A549 (cell line): ENCODE data around the gene UBE2E1. TPM values are rescaled to one million over a fixed set of nuclear protein-coding genes. Genes with fewer than 3 reads are reported as not detected.

Source experiments
- ATAC-seq, 2 experiments: fragments of 200-7000 bp in 1 of 2; fragments of >200 bp in 1 of 2; cut with Nextera tagmentation in 1 of 2; cut with Tn5 transposase in 1 of 2; 3 replicates each; pipeline versions ENCODE4 v1.8.0 to v1.9.1; 2018 to 2020; ENCODE audit warnings: mild to moderate bottlenecking in 1 of 2, moderate library complexity in 1 of 2
- CTCF ChIA-PET: fragments of 300-600 bp; sonication (Branson Sonifier 250); formaldehyde crosslinking; extraction: SDS; loops from one replicate; lab custom pipeline; 2021; ENCODE audit warnings: antibody characterized with exemption, inconsistent platforms; lab: Yijun Ruan, JAX
- POLR2A ChIA-PET: fragments of 350-600 bp; formaldehyde crosslinking; extraction: SDS; loops from one replicate; lab custom pipeline; 2021; ENCODE audit warnings: antibody characterized with exemption, inconsistent platforms; lab: Yijun Ruan, JAX
- DNase-seq, 2 experiments: peaks; one replicate each; pipeline versions ENCODE4 v3.0.0 to v3.0.0-alpha.2; 2011 to 2016; ENCODE audit warnings: low read depth in 1 of 2, low spot score in 1 of 2
- FAIRE-seq: peaks from 2 replicates; lab custom pipeline; 2011; peaks lifted over from hg19 to GRCh38; lab: Jason Lieb, UNC
- H3K27ac ChIP-seq, 2 experiments: fragments of >200 bp; sonication (Bioruptor Twin); formaldehyde crosslinking; 3 replicates each; pipeline ENCODE4 v1.5.1; 2016 to 2017
- H3K4me1 ChIP-seq: fragments of >200 bp; sonication (Bioruptor Twin); formaldehyde crosslinking; 3 replicates; pipeline ENCODE4 v1.6.1; 2016
- H3K4me2 ChIP-seq: fragments of >200 bp; sonication (Bioruptor Twin); formaldehyde crosslinking; 3 replicates; pipeline ENCODE4 v1.6.1; 2016
- H3K4me3 ChIP-seq: fragments of >200 bp; sonication (Bioruptor Twin); formaldehyde crosslinking; 3 replicates; pipeline ENCODE4 v1.5.1; 2016
- H3K9me3 ChIP-seq: fragments of >200 bp; sonication (Bioruptor Twin); formaldehyde crosslinking; 3 replicates; pipeline ENCODE4 v1.6.1; 2016
- CEBPB ChIP-seq, 2 experiments: fragments of >200 bp in 1 of 2; sonication (Bioruptor Twin) in 1 of 2; formaldehyde crosslinking in 1 of 2; IDR thresholded peaks; 2 replicates each; pipeline ENCODE4 v1.6.1; 2012 to 2016
- CHD2 ChIP-seq: fragments of 150-350 bp; IDR thresholded peaks from 2 replicates; pipeline ENCODE4 v1.6.1; 2014; ENCODE audit warnings: low read length; ENCODE audit not compliant: partially characterized antibody
- E2F6 ChIP-seq: IDR thresholded peaks from 2 replicates; pipeline ENCODE4 v1.6.1; 2012; ENCODE audit warnings: low read depth, borderline replicate concordance
- ESRRA ChIP-seq: fragments of 150-350 bp; IDR thresholded peaks from 2 replicates; pipeline ENCODE4 v1.6.1; 2014; ENCODE audit warnings: mild to moderate bottlenecking, low read length, borderline replicate concordance
- FOSB ChIP-seq: fragments of 250-450 bp; sonication (Bioruptor Pico); IDR thresholded peaks from 2 replicates; pipeline ENCODE4 v1.5.0; 2020; ENCODE audit warnings: mild to moderate bottlenecking, moderate library complexity
- FOSL2 ChIP-seq, 2 experiments: fragments of 450-650 bp in 1 of 2; fragments of >200 bp in 1 of 2; sonication (Bioruptor Twin) in 1 of 2; formaldehyde crosslinking; IDR thresholded peaks; 2 replicates each; pipeline versions ENCODE4 v1.5.0 to v1.6.1; 2016 to 2020; ENCODE audit warnings: mild to moderate bottlenecking in 1 of 2, moderate library complexity in 1 of 2
- HDAC2 ChIP-seq: fragments of 200-600 bp; sonication (generic); IDR thresholded peaks from 2 replicates; pipeline ENCODE4 v1.6.1; 2016
- HES2 ChIP-seq: fragments of >200 bp; sonication (Bioruptor Twin); formaldehyde crosslinking; IDR thresholded peaks from 2 replicates; pipeline ENCODE4 v1.6.1; 2016
- HMGXB4 ChIP-seq: fragments of 250-450 bp; sonication (Bioruptor Pico); IDR thresholded peaks from 2 replicates; pipeline ENCODE4 v1.5.0; 2021; ENCODE audit warnings: mild to moderate bottlenecking, moderate library complexity, borderline replicate concordance
- HOXB5 ChIP-seq: fragments of 250-450 bp; sonication (Bioruptor Pico); IDR thresholded peaks from 2 replicates; pipeline ENCODE4 v1.5.0; 2020; ENCODE audit warnings: mild to moderate bottlenecking, moderate library complexity
- KDM5A ChIP-seq: fragments of 200-600 bp; sonication (generic); IDR thresholded peaks from 2 replicates; pipeline ENCODE4 v1.6.1; 2016; ENCODE audit warnings: antibody characterized with exemption, mild to moderate bottlenecking
- MAX ChIP-seq: IDR thresholded peaks from 2 replicates; pipeline ENCODE4 v1.6.1; 2012
- MAZ ChIP-seq: fragments of 150-350 bp; IDR thresholded peaks from 2 replicates; pipeline ENCODE4 v1.6.1; 2014; ENCODE audit warnings: antibody characterized with exemption, low read depth, low read length, borderline replicate concordance
- MYC ChIP-seq: IDR thresholded peaks from 2 replicates; pipeline ENCODE4 v1.6.1; 2012; ENCODE audit warnings: mild to moderate bottlenecking, inconsistent platforms, low read length, improper control_type of control experiment, borderline replicate concordance
- PBX3 ChIP-seq: IDR thresholded peaks from 2 replicates; pipeline ENCODE4 v1.6.1; 2012
- PHF8 ChIP-seq: fragments of 200-600 bp; sonication (generic); IDR thresholded peaks from 2 replicates; pipeline ENCODE4 v1.6.1; 2016; ENCODE audit warnings: low read depth, mild to moderate bottlenecking, antibody characterized with exemption, moderate library complexity, borderline replicate concordance
- POLR2A ChIP-seq: IDR thresholded peaks from 2 replicates; pipeline ENCODE4 v1.6.1; 2012; ENCODE audit warnings: mild to moderate bottlenecking, low read length
- POLR2AphosphoS2 ChIP-seq: conservative IDR thresholded peaks from 2 replicates; pipeline ENCODE4 v1.6.1; 2012; ENCODE audit warnings: low read length, improper control_type of control experiment, inconsistent platforms
- RAD21 ChIP-seq, 2 experiments: fragments of >200 bp in 1 of 2; sonication (Bioruptor Twin) in 1 of 2; formaldehyde crosslinking in 1 of 2; IDR thresholded peaks in 1 of 2; conservative IDR thresholded peaks in 1 of 2; 2 replicates in 1 of 2; 3 replicates in 1 of 2; pipeline ENCODE4 v1.6.1; 2012 to 2018; ENCODE audit warnings: inconsistent platforms in 1 of 2
- REST ChIP-seq: fragments of 200-600 bp; sonication (generic); IDR thresholded peaks from 2 replicates; pipeline ENCODE4 v1.6.1; 2016; ENCODE audit warnings: antibody characterized with exemption, mild to moderate bottlenecking, moderate library complexity
- RNF2 ChIP-seq: fragments of 200-600 bp; sonication (generic); IDR thresholded peaks from 2 replicates; pipeline ENCODE4 v1.6.1; 2016; ENCODE audit warnings: low read depth, mild to moderate bottlenecking, antibody characterized with exemption, moderate library complexity, borderline replicate concordance
- TFCP2L1 ChIP-seq: fragments of 250-450 bp; sonication (Bioruptor Pico); IDR thresholded peaks from 2 replicates; pipeline ENCODE4 v1.5.0; 2021; ENCODE audit warnings: mild to moderate bottlenecking
- TP53 ChIP-seq: fragments of 250-450 bp; sonication (Bioruptor Pico); IDR thresholded peaks from 2 replicates; pipeline ENCODE4 v1.5.0; 2021; ENCODE audit warnings: mild to moderate bottlenecking, moderate library complexity
- ZFP36 ChIP-seq: fragments of 450-650 bp; IDR thresholded peaks from 2 replicates; pipeline ENCODE4 v1.6.1; 2014; ENCODE audit warnings: borderline replicate concordance; ENCODE audit not compliant: partially characterized antibody
- WGBS: methylation state at CpG from one replicate; pipeline ENCODE4 v1.1.6; 2017; ENCODE audit errors: missing lambda C conversion rate; 5-methylcytosine and 5-hydroxymethylcytosine counted together
- polyA plus RNA-seq, 4 experiments: library from polyadenylated mRNA; depleted of rRNA in 3 of 4; stranded (reverse); fragments of >200 nt; fragmentation: RNase III in 1 of 4; extraction: RNeasy Plus Mini Kit Qiagen cat#74134 plus additional on column Dnase treatment in 1 of 4; gene quantifications; 2 replicates in 3 of 4; 3 replicates in 1 of 4; pipeline ENCODE4 v1.2.3, GENCODE V29; 2011 to 2017

The UBE2E1 gene
- polyA plus RNA-seq, 2 of the 4 experiments (the other 2 are of a cell fraction) = 151 to 198 TPM

- ChIA-PET POLR2A (interaction anchor here (0.6 to 2.2 kb wide), 51 partner anchors 7 to 727 kb away, joined by 3 to 51 read pairs (median 5); no protein-coding TSS in a partner anchor), CTCF (interaction anchor here (1.4 to 3.2 kb wide), 2 partner anchors 27 to 42 kb away, joined by 3 to 7 read pairs; no protein-coding TSS in a partner anchor)
- ATAC-seq (peak; percentile 67 to 75; a peak in 5 of 6 replicates), FAIRE-seq (no peak), DNase-seq (no peak)
- Histone ChIP-seq H3K4me3 (peak overlapping the region; percentile 91), H3K4me1 (peaks cover 46% of the 10 kb centered on the region), H3K4me2 (peak overlapping the region; percentile 87), H3K27ac (peak overlapping the region; percentile 79 to 99), H3K9me3 (no peaks in the 10 kb centered on the region)
- 10% methylated on average over 30 of the region's 48 CpGs for WGBS
- TF ChIP-seq HDAC2 (no peak), PHF8 (peak; percentile 46; the same call in 1 of the 2 replicates), RNF2 (peak; percentile 77; the same call in 1 of the 2 replicates)
Measured at GRCh38 chr3:23916152-23916885, 110.6 kb downstream of the UBE2E1 start.

GRCh38 chr3:23916886-23917678 lies 111.3 kb downstream of the UBE2E1 start, which contains the start of the genes NKIRAS1 and RPL15:
Gene NKIRAS1, minus strand, starts transcription at chr3:23916990. Its CDS starts 6,086 bp downstream, at chr3:23910904.
Gene RPL15, plus strand, starts transcription at chr3:23917132. Its CDS starts 728 bp downstream, at chr3:23917860.
- no peak for FAIRE-seq
- no peak for TF ChIP-seq KDM5A
- TF ChIP-seq CHD2 = peak; percentile 75
- TF ChIP-seq RAD21 (conservative IDR thresholded peaks at IDR 0.05 in 1 of 2, IDR thresholded peaks at IDR 0.05 in 1 of 2) = peak in 1 of 2 experiments; percentile 5; a peak in 1 of 5 replicates
- no peak for TF ChIP-seq ZFP36
- peak; percentile 14; the same call in 1 of the 2 replicates for TF ChIP-seq REST
- TF ChIP-seq ESRRA = no peak
- TF ChIP-seq FOSB (CRISPR knock-in tag) = peak; percentile 67; the same call in 1 of the 2 replicates
- no peak; the same call in 1 of the 2 replicates for TF ChIP-seq HDAC2
- no peak for TF ChIP-seq HES2
- TF ChIP-seq PBX3 = 0 out of 2 replicates have a peak, but pooled peaks have one; percentile 43
- peak; percentile 99 for TF ChIP-seq POLR2A
- TF ChIP-seq POLR2AphosphoS2 = no peak
- no peak for TF ChIP-seq FOSL2 (IDR thresholded peaks at IDR 0.05)
- TF ChIP-seq FOSL2 (CRISPR knock-in tag; IDR thresholded peaks at IDR 0.05) = peak; percentile 33
- TF ChIP-seq HMGXB4 = peak; percentile 22; the same call in 1 of the 2 replicates
- no peak for TF ChIP-seq CEBPB (IDR thresholded peaks at IDR 0.05)
- no peak for TF ChIP-seq MAZ
- TF ChIP-seq HOXB5 = 0 out of 2 replicates have a peak, but pooled peaks have one; percentile 48
- peak; percentile 97 for TF ChIP-seq MAX
- peak; percentile 82 for TF ChIP-seq E2F6
- TF ChIP-seq MYC = peak; percentile 79
- TF ChIP-seq TP53 = peak; percentile 19; the same call in 1 of the 2 replicates
- TF ChIP-seq TFCP2L1 = peak; percentile 49; the same call in 1 of the 2 replicates

More at GRCh38 chr3:23916886-23917678, 111.3 kb downstream of the UBE2E1 start, which contains the start of the genes NKIRAS1 and RPL15:
- WGBS = 3% methylated on average over 36 of the region's 64 CpGs
- Histone ChIP-seq H3K27ac (peak within 1 kb of the TSS; percentile 97 to 99), H3K9me3 (no peaks in the 10 kb centered on the region), H3K4me2 (peak within 1 kb of the TSS; percentile 98), H3K4me3 (peak within 1 kb of the TSS; percentile 91), H3K4me1 (peaks cover 46% of the 10 kb centered on the region)
- ChIA-PET POLR2A (interaction anchor here (0.6 to 2.2 kb wide), 50 partner anchors 8 to 727 kb away, joined by 3 to 51 read pairs (median 4); no protein-coding TSS in a partner anchor), CTCF (interaction anchor here (1.4 to 3.2 kb wide), 2 partner anchors 28 to 41 kb away, joined by 3 to 7 read pairs; no protein-coding TSS in a partner anchor)
- peak; percentile 94 to 95 for ATAC-seq
- DNase-seq = peak; percentile 94 to 97
